Measurements from ENCODE around the gene EZR. TPM values are rescaled to one million over a fixed set of nuclear protein-coding genes. Genes with fewer than 3 reads are reported as not detected.

Gene EZR
- total and polyA plus RNA-seq, 2 of the 8 experiments (the other 6 are each of a cell fraction or from before 2014, with no cell fraction given): 122 to 286 TPM

DNA sequence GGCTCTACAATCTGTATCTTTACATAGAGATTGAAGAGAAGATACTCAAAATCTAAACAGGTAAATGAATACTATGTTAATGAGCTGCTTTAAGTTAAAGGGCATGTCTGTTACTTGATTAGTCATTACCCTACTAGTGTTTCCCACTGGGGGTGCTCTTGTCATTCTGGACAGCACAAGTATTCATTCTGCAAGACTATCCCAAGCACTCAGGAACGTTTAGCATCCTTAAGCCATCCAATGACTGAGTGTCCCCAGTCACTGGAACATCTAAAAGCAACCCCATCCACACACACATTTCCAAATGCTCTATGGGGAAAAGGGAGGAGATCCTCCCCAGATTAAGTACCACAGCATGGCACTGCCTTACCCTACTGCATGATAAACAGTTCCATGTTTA is 25.7 kb downstream of the EZR start:
- ChIA-PET CTCF (ENCODE audit: partially characterized antibody) (interaction anchor here (0.6 to 6.8 kb wide), 20 partner anchors 8 to 355 kb away, joined by 3 to 54 read pairs (median 5); partner anchors contain the start of gene RSPH3), POLR2A (ENCODE audit: partially characterized antibody) (interaction anchor here (0.9 to 2.8 kb wide), 4 partner anchors 16 to 129 kb away, joined by 3 to 11 read pairs (median 3); no protein-coding TSS in a partner anchor)
- no peaks in the 10 kb centered on the region; a peak in 1 of 4 replicates for H3K9me3 ChIP-seq (ENCODE audit: insufficient read depth in 2 of 2, low read depth in 1 of 2, low read length in 1 of 2)
- no peak overlapping the region for H3K14ac ChIP-seq (ENCODE audit: insufficient read length)
- H3K56ac ChIP-seq (replicated peaks; ENCODE audit: insufficient read length, low read depth, low read length): no peak overlapping the region
- peaks cover 7% of the 10 kb centered on the region; the same call in 1 of the 2 replicates for H3K79me1 ChIP-seq (ENCODE audit: low read depth, low read length)
- H3K4me1 ChIP-seq (replicated peaks in 1 of 4; ENCODE audit: control insufficient read depth in 3 of 4, insufficient read depth in 4 of 4, low read length in 3 of 4): peaks cover 0 to 9% (median 5%) of the 10 kb centered on the region in 4 experiments; a peak in 6 of 7 replicates
- no peak overlapping the region for H2BK5ac ChIP-seq (ENCODE audit: low read depth, low read length)
- H2BK20ac ChIP-seq (ENCODE audit: low read length): no peak overlapping the region
- no peak overlapping the region for H3K9ac ChIP-seq (replicated peaks in 1 of 4; ENCODE audit: extremely low read depth in 1 of 4, low read depth in 3 of 4, low read length in 3 of 4)
- FAIRE-seq: no peak
- DNase-seq (ENCODE audit: low read depth in 1 of 2, low spot score in 2 of 2): no peak
- no peaks in the 10 kb centered on the region for H3K27me3 ChIP-seq (replicated peaks in 1 of 4; ENCODE audit: control insufficient read depth in 3 of 4, extremely low read depth in 1 of 4, insufficient read depth in 3 of 4, low read length in 3 of 4)
- no peak overlapping the region for H4K91ac ChIP-seq (replicated peaks; ENCODE audit: insufficient read length, low read length)
- no peak overlapping the region for H2AK5ac ChIP-seq (ENCODE audit: low read depth, low read length)
- H3K36me3 ChIP-seq (ENCODE audit: control insufficient read depth in 2 of 4, insufficient read depth in 4 of 4, low read length in 3 of 4): peaks cover 4 to 21% (median 7%) of the 10 kb centered on the region in 4 experiments; a peak in 7 of 8 replicates
- H3K4ac ChIP-seq (replicated peaks; ENCODE audit: insufficient read length, low read depth, low read length): no peak overlapping the region
- H3K27ac ChIP-seq (ENCODE audit: low read depth, low read length): no peak overlapping the region
- TF ChIP-seq CHD1 (IDR thresholded peaks at IDR 0.05; ENCODE audit: low read depth, low read length) (no peak), JUND (IDR thresholded peaks at IDR 0.05; ENCODE audit: low read length) (peak; percentile 65), RAD21 (IDR thresholded peaks at IDR 0.05 in 1 of 2, conservative IDR thresholded peaks at IDR 0.05 in 1 of 2; ENCODE audit: low read depth in 2 of 2, low read length in 2 of 2) (peak; percentile 66 to 72)
- TF ChIP-seq, protein P1, sequence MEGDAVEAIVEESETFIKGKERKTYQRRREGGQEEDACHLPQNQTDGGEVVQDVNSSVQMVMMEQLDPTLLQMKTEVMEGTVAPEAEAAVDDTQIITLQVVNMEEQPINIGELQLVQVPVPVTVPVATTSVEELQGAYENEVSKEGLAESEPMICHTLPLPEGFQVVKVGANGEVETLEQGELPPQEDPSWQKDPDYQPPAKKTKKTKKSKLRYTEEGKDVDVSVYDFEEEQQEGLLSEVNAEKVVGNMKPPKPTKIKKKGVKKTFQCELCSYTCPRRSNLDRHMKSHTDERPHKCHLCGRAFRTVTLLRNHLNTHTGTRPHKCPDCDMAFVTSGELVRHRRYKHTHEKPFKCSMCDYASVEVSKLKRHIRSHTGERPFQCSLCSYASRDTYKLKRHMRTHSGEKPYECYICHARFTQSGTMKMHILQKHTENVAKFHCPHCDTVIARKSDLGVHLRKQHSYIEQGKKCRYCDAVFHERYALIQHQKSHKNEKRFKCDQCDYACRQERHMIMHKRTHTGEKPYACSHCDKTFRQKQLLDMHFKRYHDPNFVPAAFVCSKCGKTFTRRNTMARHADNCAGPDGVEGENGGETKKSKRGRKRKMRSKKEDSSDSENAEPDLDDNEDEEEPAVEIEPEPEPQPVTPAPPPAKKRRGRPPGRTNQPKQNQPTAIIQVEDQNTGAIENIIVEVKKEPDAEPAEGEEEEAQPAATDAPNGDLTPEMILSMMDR (IDR thresholded peaks at IDR 0.05; ENCODE audit: control extremely low read depth in 1 of 3, insufficient read depth in 1 of 3, low read depth in 1 of 3, low read length in 3 of 3): peak in 2 of 3 experiments; percentile 30 to 57; a peak in 3 of 4 replicates
- no peak overlapping the region for H2AFZ ChIP-seq (ENCODE audit: low read length)
- no peak overlapping the region for H3K23ac ChIP-seq (ENCODE audit: insufficient read length)
- H4K8ac ChIP-seq (ENCODE audit: extremely low read depth, insufficient read depth, low read length): no peak overlapping the region
- peaks cover 30 to 99% of the 10 kb centered on the region in 2 experiments for H3K79me2 ChIP-seq (ENCODE audit: control insufficient read depth in 1 of 2, insufficient read depth in 2 of 2, low read length in 2 of 2)
- no peak overlapping the region for H4K5ac ChIP-seq (ENCODE audit: insufficient read length, low read depth, low read length)
- 65% methylated on average over 1 of the region's 1 CpG; no CpG with 5 or more reads in 1 of the 2 experiments for WGBS, 2 experiments (ENCODE audit: extremely low coverage in 1 of 2, insufficient coverage in 1 of 2, insufficient read length in 1 of 2, insufficient replicate concordance in 2 of 2, low coverage in 1 of 2, low lambda C conversion rate in 2 of 2, missing lambda C conversion rate in 1 of 2)
- peaks cover 30 to 38% of the 10 kb centered on the region in 2 experiments for H4K20me1 ChIP-seq (replicated peaks in 1 of 2; ENCODE audit: control insufficient read depth in 1 of 2, insufficient read depth in 2 of 2, low read length in 2 of 2)
- H2BK12ac ChIP-seq (ENCODE audit: low read depth, low read length): no peak overlapping the region
- H2BK15ac ChIP-seq (ENCODE audit: low read length): no peak overlapping the region
- H3K18ac ChIP-seq (ENCODE audit: extremely low read depth, low read length): no peak overlapping the region
- no peak overlapping the region for H3K4me2 ChIP-seq (ENCODE audit: insufficient read depth in 1 of 2, low read depth in 2 of 2, low read length in 2 of 2)
- H3K23me2 ChIP-seq (ENCODE audit: low read depth, low read length): no peaks in the 10 kb centered on the region
- H3K4me3 ChIP-seq (ENCODE audit: extremely low read depth in 1 of 4, insufficient read depth in 2 of 4, low read depth in 3 of 4, low read length in 4 of 4): no peak overlapping the region
- no peak overlapping the region for H2BK120ac ChIP-seq (replicated peaks; ENCODE audit: low read depth, low read length)
